Measurements from ENCODE around the gene PPP1R12A.

- no peak for TF ChIP-seq POLR2A (IDR thresholded peaks at IDR 0.05)
- no peak for TF ChIP-seq POLR2AphosphoS5 (IDR thresholded peaks at IDR 0.05)
- TF ChIP-seq, protein P1, sequence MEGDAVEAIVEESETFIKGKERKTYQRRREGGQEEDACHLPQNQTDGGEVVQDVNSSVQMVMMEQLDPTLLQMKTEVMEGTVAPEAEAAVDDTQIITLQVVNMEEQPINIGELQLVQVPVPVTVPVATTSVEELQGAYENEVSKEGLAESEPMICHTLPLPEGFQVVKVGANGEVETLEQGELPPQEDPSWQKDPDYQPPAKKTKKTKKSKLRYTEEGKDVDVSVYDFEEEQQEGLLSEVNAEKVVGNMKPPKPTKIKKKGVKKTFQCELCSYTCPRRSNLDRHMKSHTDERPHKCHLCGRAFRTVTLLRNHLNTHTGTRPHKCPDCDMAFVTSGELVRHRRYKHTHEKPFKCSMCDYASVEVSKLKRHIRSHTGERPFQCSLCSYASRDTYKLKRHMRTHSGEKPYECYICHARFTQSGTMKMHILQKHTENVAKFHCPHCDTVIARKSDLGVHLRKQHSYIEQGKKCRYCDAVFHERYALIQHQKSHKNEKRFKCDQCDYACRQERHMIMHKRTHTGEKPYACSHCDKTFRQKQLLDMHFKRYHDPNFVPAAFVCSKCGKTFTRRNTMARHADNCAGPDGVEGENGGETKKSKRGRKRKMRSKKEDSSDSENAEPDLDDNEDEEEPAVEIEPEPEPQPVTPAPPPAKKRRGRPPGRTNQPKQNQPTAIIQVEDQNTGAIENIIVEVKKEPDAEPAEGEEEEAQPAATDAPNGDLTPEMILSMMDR (IDR thresholded peaks at IDR 0.05) = no peak
- TF ChIP-seq EP300 (IDR thresholded peaks at IDR 0.05) = no peak
Observed at GRCh38 chr12:79975143-79975542, 40.2 kb upstream of the PPP1R12A start.
